NT2/D1 (cell line): ENCODE measurements around the gene LARGE1.

ENCODE experiments used
- DNase-seq: peaks from one replicate; pipeline ENCODE4 v3.0.0-alpha.2; 2011; ENCODE audit warnings: low read depth, low spot score
- H3K27me3 ChIP-seq: 2 replicates; pipeline ENCODE4 v1.6.0; 2011; ENCODE audit warnings: mild to moderate bottlenecking; ENCODE audit not compliant: insufficient read length, insufficient read depth
- H3K36me3 ChIP-seq: 2 replicates; pipeline ENCODE4 v1.6.1; 2011; ENCODE audit warnings: mild to moderate bottlenecking, low read length, mixed read lengths; ENCODE audit not compliant: insufficient read depth, insufficient read length
- H3K4me1 ChIP-seq: 2 replicates; pipeline ENCODE4 v1.5.1; 2011; ENCODE audit not compliant: insufficient read depth, insufficient read length
- H3K4me3 ChIP-seq: 2 replicates; pipeline ENCODE4 v1.5.1; 2011; ENCODE audit warnings: low read depth; ENCODE audit not compliant: insufficient read length
- H3K9ac ChIP-seq: 2 replicates; pipeline ENCODE4 v1.6.0; 2011; ENCODE audit warnings: low read depth; ENCODE audit not compliant: insufficient read length
- H3K9me3 ChIP-seq: 2 replicates; pipeline ENCODE4 v1.5.1; 2011; ENCODE audit warnings: mild to moderate bottlenecking, low read length; ENCODE audit not compliant: insufficient read depth
- SUZ12 ChIP-seq: IDR thresholded peaks from 2 replicates; pipeline ENCODE4 v1.6.1; 2011; ENCODE audit not compliant: insufficient read length, insufficient read depth; ENCODE audit errors: extremely low read depth
- YY1 ChIP-seq: IDR thresholded peaks from 2 replicates; pipeline ENCODE4 v1.6.1; 2011; ENCODE audit not compliant: insufficient read length, insufficient read depth
- ZNF274 ChIP-seq: IDR thresholded peaks from 2 replicates; pipeline ENCODE4 v1.6.1; 2011; ENCODE audit warnings: mild to moderate bottlenecking, low read depth, low read length

The LARGE1 gene

DNA sequence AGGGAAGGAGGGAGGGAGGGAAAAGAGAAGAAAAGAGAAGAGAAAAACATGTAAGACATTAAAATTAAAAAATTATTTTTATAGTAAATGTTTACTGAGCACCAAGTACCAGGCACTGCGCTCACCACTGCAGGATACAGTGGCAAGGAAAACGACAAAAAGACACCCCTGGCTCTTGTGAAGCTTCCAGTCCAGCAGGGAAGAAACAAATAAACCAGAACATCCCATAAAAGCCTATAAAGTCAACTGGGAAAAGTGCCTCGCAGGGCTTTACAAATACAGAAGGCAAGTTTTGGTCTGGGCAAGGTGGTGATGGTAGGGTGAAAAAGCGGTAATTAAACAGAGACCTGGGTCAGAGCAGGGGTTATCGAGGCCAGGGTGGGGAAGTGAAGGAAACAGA, 33.6 kb downstream of the LARGE1 start:
- Histone ChIP-seq H3K9ac (no peak overlapping the region), H3K4me3 (no peak overlapping the region), H3K9me3 (no peaks in the 10 kb centered on the region), H3K27me3 (no peaks in the 10 kb centered on the region), H3K36me3 (no peaks in the 10 kb centered on the region), H3K4me1 (peaks cover 11% of the 10 kb centered on the region)
- TF ChIP-seq SUZ12: no peak
- TF ChIP-seq ZNF274: no peak
- TF ChIP-seq YY1: no peak
- DNase-seq: no peak

- no peak overlapping the region for H3K4me3 ChIP-seq
- peaks cover 11% of the 10 kb centered on the region for H3K4me1 ChIP-seq
- TF ChIP-seq YY1: no peak
- no peak for TF ChIP-seq SUZ12
- TF ChIP-seq ZNF274: no peak
- no peak for DNase-seq
- H3K9ac ChIP-seq: no peak overlapping the region
- no peaks in the 10 kb centered on the region for H3K36me3 ChIP-seq
- H3K27me3 ChIP-seq: no peaks in the 10 kb centered on the region
- H3K9me3 ChIP-seq: no peaks in the 10 kb centered on the region
Observed at GRCh38 chr22:33884829-33885228, 35.4 kb downstream of the LARGE1 start.

DNA sequence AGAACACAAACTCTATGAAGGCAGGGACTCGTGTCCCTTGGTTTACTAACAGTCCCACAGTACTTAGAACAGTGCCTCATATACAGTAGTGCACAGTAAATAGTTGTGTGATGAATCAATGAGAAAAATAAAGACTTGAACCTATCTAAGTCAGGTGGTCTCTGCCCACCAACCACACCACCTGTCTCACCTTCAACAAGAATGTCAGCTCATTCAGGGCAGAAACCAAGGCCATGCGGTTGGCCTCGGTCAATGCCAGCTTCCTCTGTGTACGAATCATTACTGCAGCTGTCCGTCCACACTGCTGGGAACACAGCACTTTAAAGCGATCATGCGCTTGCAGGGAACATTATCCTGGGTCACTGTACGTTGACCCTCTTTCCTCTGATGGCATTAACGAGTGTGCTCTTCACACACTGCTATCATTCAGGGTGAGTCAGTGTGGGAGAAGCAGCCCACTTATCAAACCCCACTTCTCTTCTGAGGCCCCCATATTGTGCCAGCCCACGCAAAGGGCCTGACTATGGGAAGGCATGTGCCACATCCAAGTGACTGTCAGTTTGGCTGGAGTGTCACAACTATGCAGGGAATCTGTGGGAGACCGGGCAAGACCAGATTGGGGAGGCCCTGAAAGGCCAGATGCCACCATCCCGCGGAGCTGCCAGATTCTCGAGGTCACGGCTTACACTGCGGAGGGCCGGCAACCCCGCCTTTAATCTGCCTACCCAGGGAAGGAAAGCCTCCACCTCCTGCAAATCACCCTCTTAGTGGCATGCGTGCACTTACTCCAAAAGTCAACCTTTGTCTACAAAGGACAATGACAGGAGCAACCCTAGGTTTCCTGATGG, 36.1 kb downstream of the LARGE1 start:
- Histone ChIP-seq H3K9me3 (no peaks in the 10 kb centered on the region), H3K36me3 (no peaks in the 10 kb centered on the region), H3K4me1 (peaks cover 11% of the 10 kb centered on the region), H3K4me3 (no peak overlapping the region), H3K27me3 (no peaks in the 10 kb centered on the region), H3K9ac (no peak overlapping the region)
- no peak for DNase-seq
- TF ChIP-seq YY1: no peak
- TF ChIP-seq SUZ12: no peak
- no peak for TF ChIP-seq ZNF274

- TF ChIP-seq YY1: no peak
- no peak for TF ChIP-seq SUZ12
- no peaks in the 10 kb centered on the region for H3K27me3 ChIP-seq
- no peak overlapping the region for H3K9ac ChIP-seq
- H3K9me3 ChIP-seq: no peaks in the 10 kb centered on the region
- no peak for DNase-seq
- no peaks in the 10 kb centered on the region for H3K36me3 ChIP-seq
- H3K4me3 ChIP-seq: no peak overlapping the region
- H3K4me1 ChIP-seq: peaks cover 11% of the 10 kb centered on the region
Observed at GRCh38 chr22:33883561-33883960, 36.7 kb downstream of the LARGE1 start.

DNA sequence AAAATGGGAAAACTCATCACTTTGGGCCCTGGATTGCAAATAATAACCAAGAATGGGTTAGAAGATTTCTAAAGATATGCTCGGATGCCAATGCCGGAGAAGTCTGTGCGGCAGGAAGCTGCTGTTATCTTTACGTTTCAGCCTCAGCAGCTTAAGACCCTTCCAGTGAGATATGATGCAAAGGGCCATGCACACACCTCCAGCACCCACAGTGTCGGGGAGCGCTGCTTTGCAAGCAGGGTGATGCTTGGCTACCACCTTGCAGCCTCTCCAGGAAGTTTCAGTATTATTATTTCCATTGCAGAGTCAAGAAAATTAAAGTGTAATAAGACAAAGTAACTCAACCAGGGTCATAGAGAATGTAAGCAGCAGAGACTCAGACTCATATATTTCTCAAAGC, 37.3 kb downstream of the LARGE1 start:
- no peak for TF ChIP-seq ZNF274
- no peak for TF ChIP-seq SUZ12
- no peak for TF ChIP-seq YY1
- DNase-seq: no peak
- Histone ChIP-seq H3K9me3 (no peaks in the 10 kb centered on the region), H3K4me1 (peaks cover 11% of the 10 kb centered on the region), H3K36me3 (no peaks in the 10 kb centered on the region), H3K9ac (no peak overlapping the region), H3K27me3 (no peaks in the 10 kb centered on the region), H3K4me3 (no peak overlapping the region)

- H3K36me3 ChIP-seq: no peaks in the 10 kb centered on the region
- DNase-seq: no peak
- H3K4me3 ChIP-seq: no peak overlapping the region
- H3K4me1 ChIP-seq: peaks cover 11% of the 10 kb centered on the region
- H3K9ac ChIP-seq: no peak overlapping the region
- H3K9me3 ChIP-seq: no peaks in the 10 kb centered on the region
- H3K27me3 ChIP-seq: no peaks in the 10 kb centered on the region
- TF ChIP-seq SUZ12 (no peak), YY1 (no peak)
Observed at GRCh38 chr22:33880986-33881385, 39.3 kb downstream of the LARGE1 start.

GRCh38 chr22:33879796-33880195, 40.5 kb downstream of the LARGE1 start:
- no peak overlapping the region for H3K9ac ChIP-seq
- no peaks in the 10 kb centered on the region for H3K27me3 ChIP-seq
- no peaks in the 10 kb centered on the region for H3K36me3 ChIP-seq
- H3K9me3 ChIP-seq: no peaks in the 10 kb centered on the region
- TF ChIP-seq ZNF274 (no peak), YY1 (no peak), SUZ12 (no peak)
- H3K4me1 ChIP-seq: peaks cover 11% of the 10 kb centered on the region
- no peak for DNase-seq
- no peak overlapping the region for H3K4me3 ChIP-seq

DNA sequence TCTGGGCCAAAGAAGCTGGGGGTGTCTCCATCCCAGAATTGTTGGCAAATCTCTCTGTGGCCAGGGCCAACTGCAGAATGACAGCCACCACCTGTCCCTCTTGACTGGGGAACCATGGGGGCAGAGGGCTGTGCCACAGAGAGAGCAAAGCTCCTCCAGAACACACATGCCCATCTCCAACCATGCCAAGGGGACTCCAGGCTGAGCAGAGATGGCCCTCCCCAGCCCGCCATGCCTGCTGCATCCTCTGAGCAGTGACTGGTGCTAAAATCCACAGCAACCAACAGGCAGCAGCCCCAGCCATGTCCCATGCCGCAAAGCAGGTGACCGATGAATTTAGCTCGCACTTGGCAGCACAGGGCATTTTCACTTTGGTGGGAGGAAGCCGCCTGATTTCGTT, 45.0 kb downstream of the LARGE1 start:
- Histone ChIP-seq H3K36me3 (no peaks in the 10 kb centered on the region), H3K4me3 (no peak overlapping the region), H3K9me3 (no peaks in the 10 kb centered on the region), H3K4me1 (peaks cover 2% of the 10 kb centered on the region), H3K9ac (no peak overlapping the region), H3K27me3 (no peaks in the 10 kb centered on the region)
- DNase-seq: no peak
- TF ChIP-seq ZNF274: no peak
- TF ChIP-seq SUZ12: no peak
- TF ChIP-seq YY1: no peak
